Heart left ventricle (tissue), 13 donors: Measurements from ENCODE around the gene HRH2.

Source experiments
- CTCF ChIP-seq, 12 donors: fragments of 200-600 bp; sonication (generic) in 4 of 12; IDR thresholded peaks; one replicate each; pipeline versions ENCODE4 v1.5.0 to v1.8.0; 2018 to 2022; ENCODE audit warnings: antibody characterized with exemption in 12 of 12, mild to moderate bottlenecking in 5 of 12
- POLR2A ChIP-seq, 2 donors: fragments of 450-650 bp; IDR thresholded peaks; one replicate each; pipeline ENCODE4 v1.6.1; 2017; ENCODE audit warnings: antibody characterized with exemption in 2 of 2, mild to moderate bottlenecking in 2 of 2, moderate library complexity in 2 of 2
- donor health status: ischemic (EF 13 %, LVEDD 7.1; RV severe dilation, severe dysfunction).
- donor health status: DM: no; HTN: yes; CAD: no.
- donor health status: DM: no; HTN: no; CAD: no.
- donor health status: ischemic (EF 25% LVEDD 6.9; RV normal size, moderate dysfunction).
- donor health status: ischemic (EF 25% LVEDD 5.7; RV mildly dilated, moderate dysfunction).
- donor health status: ischemic (EF 35%, LVEDD 5.7; RV mildly dilated, moderate dysfunction).
- donor health status: nonischemic (EF 11% LVEDD 7.7; RV severe dilation, severe dysfunction).
- donor health status: DM: yes; HTN: yes; CAD: no.
- donor health status: PGD.
- donor health status: ischemic (EF 29% LVEDD 5.4; RV normal size, mild dysfunction).
- donor health status: nonischemic (EF 23%, LVEDD 6.1; RV moderate dilation, normal function).

GRCh38 chr5:175654807-175655206 lies 3.1 kb upstream of the HRH2 start:
- no peak for TF ChIP-seq CTCF (IDR thresholded peaks at IDR 0.05)
- TF ChIP-seq POLR2A (IDR thresholded peaks at IDR 0.05) = no peak
